GM21423 (cell line): ENCODE data around the gene MAPK9.
"Not testable (repeated sequence)": the region's sequence is repeated elsewhere in the genome, so short reads cannot be mapped to it uniquely, and the experiment has no call there.

Source experiments
- ATAC-seq: cut with Tn5 transposase; IDR thresholded peaks from one replicate; pipeline ENCODE4 v1.9.1; 2021; ENCODE audit warnings: mild to moderate bottlenecking, moderate library complexity; ENCODE audit not compliant: unreplicated experiment

The MAPK9 gene

GRCh38 chr5:180241600-180241999, 50.3 kb downstream of the MAPK9 start:
- ATAC-seq: no peak

- no peak for ATAC-seq
Observed at GRCh38 chr5:180238631-180239030, 53.3 kb downstream of the MAPK9 start.

GRCh38 chr5:180235846-180236245, 56.0 kb downstream of the MAPK9 start:
- ATAC-seq: no peak

- ATAC-seq: no peak
Observed at GRCh38 chr5:180235077-180235476, 56.8 kb downstream of the MAPK9 start.

GRCh38 chr5:180234271-180234670, 57.6 kb downstream of the MAPK9 start:
- no peak for ATAC-seq

- ATAC-seq: no peak
Observed at GRCh38 chr5:180233729-180234128, 58.2 kb downstream of the MAPK9 start.

- no peak for ATAC-seq
Observed at GRCh38 chr5:180230017-180230416, 61.9 kb downstream of the MAPK9 start.

GRCh38 chr5:180222056-180222455, 69.8 kb downstream of the MAPK9 start:
- no peak for ATAC-seq

GRCh38 chr5:180217797-180218196, 74.1 kb downstream of the MAPK9 start:
- no peak for ATAC-seq

GRCh38 chr5:180216646-180217171, 75.2 kb downstream of the MAPK9 start:
- no peak for ATAC-seq

- ATAC-seq: no peak
Observed at GRCh38 chr5:180215783-180216630, 75.9 kb downstream of the MAPK9 start.

GRCh38 chr5:180214870-180215770, 76.8 kb downstream of the MAPK9 start:
- ATAC-seq: no peak

- ATAC-seq: no peak
Observed at GRCh38 chr5:180213657-180214207, 78.2 kb downstream of the MAPK9 start.

- ATAC-seq: no peak
Observed at GRCh38 chr5:180213256-180213600, 78.7 kb downstream of the MAPK9 start.

- ATAC-seq: no peak
Observed at GRCh38 chr5:180212363-180213255, 79.3 kb downstream of the MAPK9 start.

GRCh38 chr5:180211761-180212035, 80.2 kb downstream of the MAPK9 start:
- ATAC-seq: no peak

GRCh38 chr5:180210961-180211760, 80.7 kb downstream of the MAPK9 start:
- ATAC-seq: no peak

GRCh38 chr5:180210077-180210476, 81.8 kb downstream of the MAPK9 start:
- ATAC-seq: not testable (repeated sequence)

GRCh38 chr5:180209137-180209581, 82.7 kb downstream of the MAPK9 start, which contains the start of gene RASGEF1C:
Gene RASGEF1C (minus strand): TSS chr5:180209211. CDS start chr5:180138052, 71,159 bp downstream.
- peak; percentile 62 for ATAC-seq
